Stimulated activated CD8-positive, alpha-beta memory T cell treated with anti-CD3 and anti-CD28 coated beads, Interleukin-12 subunit alpha, Interleukin-12 subunit beta, amount 100 ng/mL, for 24 hours (primary cell): Measurements from ENCODE around the gene SLC38A9.

Source experiments
- DNase-seq: peaks from one replicate; pipeline ENCODE4 v3.0.0-alpha.2; 2020; ENCODE audit errors: extremely low read depth

Gene SLC38A9

GRCh38 chr5:55582256-55582655, 129.9 kb downstream of the SLC38A9 start:
- no peak for DNase-seq

GRCh38 chr5:55580042-55580441, 132.1 kb downstream of the SLC38A9 start:
- DNase-seq, result no peak

- DNase-seq, result no peak
Measured at GRCh38 chr5:55578771-55579170, 133.4 kb downstream of the SLC38A9 start.

GRCh38 chr5:55577353-55578060, 134.6 kb downstream of the SLC38A9 start:
- no peak for DNase-seq

GRCh38 chr5:55576661-55577060, 135.5 kb downstream of the SLC38A9 start:
- no peak for DNase-seq
